Adrenal gland (tissue), 5 donors: Measurements from ENCODE around the gene CTCFL.

Experiments
- POLR2A ChIP-seq, 2 donors: fragments of 450-650 bp; IDR thresholded peaks; one replicate each; pipeline ENCODE4 v1.6.1; 2017; ENCODE audit warnings: antibody characterized with exemption in 2 of 2, mild to moderate bottlenecking in 2 of 2, moderate library complexity in 1 of 2
- TF ChIP-seq, protein P1 (sequence below), 6 experiments: fragments of 450-650 bp in 4 of 6; fragments of 200-600 bp in 2 of 6; sonication (generic) in 1 of 6; IDR thresholded peaks; 1 replicate in 5 of 6; 2 replicates in 1 of 6; pipeline versions ENCODE4 v1.5.1 to v1.8.0; 2016 to 2021; ENCODE audit warnings: antibody characterized with exemption in 6 of 6, mild to moderate bottlenecking in 2 of 6, moderate library complexity in 1 of 6
- donor health status: DM: no; HTN: no; CAD: no.

DNA sequence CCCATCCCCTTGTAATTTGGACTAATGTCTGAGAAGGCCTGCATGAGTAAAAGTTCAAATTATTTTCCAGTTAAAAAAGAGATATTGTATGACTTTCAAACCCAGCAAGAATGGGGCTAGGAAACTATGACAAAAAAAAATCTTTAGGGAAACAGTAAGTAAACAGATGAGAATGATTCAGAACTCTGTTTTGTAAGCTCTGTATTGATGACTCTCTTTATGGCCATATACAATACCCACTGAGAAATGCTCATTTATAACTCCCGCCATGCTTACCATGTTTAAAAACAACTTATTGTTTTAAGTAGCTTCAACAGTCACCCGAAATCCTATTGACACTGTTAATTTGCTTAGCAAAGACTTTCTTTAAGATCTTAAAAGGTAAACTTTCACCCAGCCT is 18.8 kb upstream of the CTCFL start:
- TF ChIP-seq, protein P1, sequence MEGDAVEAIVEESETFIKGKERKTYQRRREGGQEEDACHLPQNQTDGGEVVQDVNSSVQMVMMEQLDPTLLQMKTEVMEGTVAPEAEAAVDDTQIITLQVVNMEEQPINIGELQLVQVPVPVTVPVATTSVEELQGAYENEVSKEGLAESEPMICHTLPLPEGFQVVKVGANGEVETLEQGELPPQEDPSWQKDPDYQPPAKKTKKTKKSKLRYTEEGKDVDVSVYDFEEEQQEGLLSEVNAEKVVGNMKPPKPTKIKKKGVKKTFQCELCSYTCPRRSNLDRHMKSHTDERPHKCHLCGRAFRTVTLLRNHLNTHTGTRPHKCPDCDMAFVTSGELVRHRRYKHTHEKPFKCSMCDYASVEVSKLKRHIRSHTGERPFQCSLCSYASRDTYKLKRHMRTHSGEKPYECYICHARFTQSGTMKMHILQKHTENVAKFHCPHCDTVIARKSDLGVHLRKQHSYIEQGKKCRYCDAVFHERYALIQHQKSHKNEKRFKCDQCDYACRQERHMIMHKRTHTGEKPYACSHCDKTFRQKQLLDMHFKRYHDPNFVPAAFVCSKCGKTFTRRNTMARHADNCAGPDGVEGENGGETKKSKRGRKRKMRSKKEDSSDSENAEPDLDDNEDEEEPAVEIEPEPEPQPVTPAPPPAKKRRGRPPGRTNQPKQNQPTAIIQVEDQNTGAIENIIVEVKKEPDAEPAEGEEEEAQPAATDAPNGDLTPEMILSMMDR (IDR thresholded peaks at IDR 0.05): no peak
- no peak for TF ChIP-seq POLR2A (IDR thresholded peaks at IDR 0.05)
